DOHH2 (cell line): ENCODE measurements around the gene CLTC.

Experiments used
- CTCF ChIP-seq: fragments of 200-600 bp; sonication (generic); IDR thresholded peaks from one replicate; pipeline ENCODE4 v1.5.1; 2014; ENCODE audit warnings: antibody characterized with exemption, mild to moderate bottlenecking, low read depth, low read length; ENCODE audit not compliant: poor library complexity, severe bottlenecking
- EZH2phosphoT487 ChIP-seq: fragments of 200-600 bp; sonication (generic); IDR thresholded peaks from 2 replicates; pipeline ENCODE4 v1.6.1; 2017; ENCODE audit warnings: borderline replicate concordance, mild to moderate bottlenecking, antibody characterized with exemption, low read length, moderate library complexity, mixed read lengths

GRCh38 chr17:59676716-59677115 is 57.0 kb downstream of the CLTC start:
- no peak for TF ChIP-seq CTCF
- no peak for TF ChIP-seq EZH2phosphoT487
